Gastrocnemius medialis (tissue), 4 donors: ENCODE measurements around the gene HPF1.

Experiments used
- POLR2A ChIP-seq, 2 donors: fragments of 450-650 bp; IDR thresholded peaks; one replicate each; pipeline ENCODE4 v1.6.1; 2017; ENCODE audit warnings: antibody characterized with exemption in 2 of 2, mild to moderate bottlenecking in 2 of 2, moderate library complexity in 2 of 2
- TF ChIP-seq, protein P1 (sequence below), 5 experiments: fragments of 450-650 bp in 3 of 5; fragments of 200-600 bp in 2 of 5; sonication (generic) in 2 of 5; IDR thresholded peaks in 4 of 5; conservative IDR thresholded peaks in 1 of 5; 1 replicate in 4 of 5; 2 replicates in 1 of 5; pipeline ENCODE4 v1.5.1; 2016 to 2019; ENCODE audit warnings: antibody characterized with exemption in 5 of 5, mild to moderate bottlenecking in 3 of 5, moderate library complexity in 3 of 5

GRCh38 chr4:169802873-169803272, 45.1 kb upstream of the HPF1 start:
- TF ChIP-seq, protein P1, sequence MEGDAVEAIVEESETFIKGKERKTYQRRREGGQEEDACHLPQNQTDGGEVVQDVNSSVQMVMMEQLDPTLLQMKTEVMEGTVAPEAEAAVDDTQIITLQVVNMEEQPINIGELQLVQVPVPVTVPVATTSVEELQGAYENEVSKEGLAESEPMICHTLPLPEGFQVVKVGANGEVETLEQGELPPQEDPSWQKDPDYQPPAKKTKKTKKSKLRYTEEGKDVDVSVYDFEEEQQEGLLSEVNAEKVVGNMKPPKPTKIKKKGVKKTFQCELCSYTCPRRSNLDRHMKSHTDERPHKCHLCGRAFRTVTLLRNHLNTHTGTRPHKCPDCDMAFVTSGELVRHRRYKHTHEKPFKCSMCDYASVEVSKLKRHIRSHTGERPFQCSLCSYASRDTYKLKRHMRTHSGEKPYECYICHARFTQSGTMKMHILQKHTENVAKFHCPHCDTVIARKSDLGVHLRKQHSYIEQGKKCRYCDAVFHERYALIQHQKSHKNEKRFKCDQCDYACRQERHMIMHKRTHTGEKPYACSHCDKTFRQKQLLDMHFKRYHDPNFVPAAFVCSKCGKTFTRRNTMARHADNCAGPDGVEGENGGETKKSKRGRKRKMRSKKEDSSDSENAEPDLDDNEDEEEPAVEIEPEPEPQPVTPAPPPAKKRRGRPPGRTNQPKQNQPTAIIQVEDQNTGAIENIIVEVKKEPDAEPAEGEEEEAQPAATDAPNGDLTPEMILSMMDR (IDR thresholded peaks at IDR 0.05 in 4 of 5, conservative IDR thresholded peaks at IDR 0.05 in 1 of 5): no peak
- no peak for TF ChIP-seq POLR2A (IDR thresholded peaks at IDR 0.05)
